OCI-LY3 (cell line): ENCODE measurements around the gene BMPR2.
"Not testable (repeated sequence)": the region's sequence is repeated elsewhere in the genome, so short reads cannot be mapped to it uniquely, and the experiment has no call there.

Source experiments
- H2AFZ ChIP-seq: fragments of 200-600, 300-600 bp; shearing (Covaris generic); 2 replicates; pipeline ENCODE4 v1.6.0; 2014; ENCODE audit warnings: antibody characterized with exemption, low read depth, low read length
- H3K27ac ChIP-seq: fragments of 200-600, 300-600 bp; sonication (generic); 2 replicates; pipeline ENCODE4 v1.5.1; 2014; ENCODE audit warnings: mild to moderate bottlenecking, low read length, moderate library complexity, mixed read lengths
- H3K27me3 ChIP-seq: fragments of 200-600, 300-600 bp; sonication (generic); 2 replicates; pipeline ENCODE4 v1.6.1; 2014; ENCODE audit warnings: low read depth, low read length, mixed read lengths
- H3K36me3 ChIP-seq: fragments of 200-600, 300-600 bp; sonication (generic); replicated peaks from 2 replicates; pipeline ENCODE3; 2014; ENCODE audit warnings: low read depth, low read length, mixed read lengths
- H3K4me1 ChIP-seq: fragments of 300-600, 200-600 bp; sonication (generic); 2 replicates; pipeline ENCODE4 v1.6.1; 2014; ENCODE audit warnings: low read length, mixed read lengths
- H3K4me2 ChIP-seq: fragments of 200-600, 300-600 bp; sonication (generic); 2 replicates; pipeline ENCODE4 v1.6.1; 2014; ENCODE audit warnings: low read length, mixed read lengths
- H3K4me3 ChIP-seq: fragments of 300-600, 200-600 bp; sonication (generic); 2 replicates; pipeline ENCODE4 v1.5.1; 2014; ENCODE audit warnings: antibody characterized with exemption, mild to moderate bottlenecking, low read length, moderate library complexity
- H3K79me2 ChIP-seq: fragments of 300-600, 200-600 bp; shearing (Covaris generic); 2 replicates; pipeline ENCODE4 v1.6.1; 2014; ENCODE audit warnings: mild to moderate bottlenecking, low read length, mixed read lengths
- H3K9ac ChIP-seq: fragments of 300-600, 200-600 bp; shearing (Covaris generic); 2 replicates; pipeline ENCODE4 v1.6.0; 2014; ENCODE audit warnings: mild to moderate bottlenecking, low read length, moderate library complexity
- H3K9me3 ChIP-seq: fragments of 200-600, 300-600 bp; shearing (Covaris generic); 2 replicates; pipeline ENCODE4 v1.6.1; 2014; ENCODE audit warnings: low read length, mixed read lengths; ENCODE audit not compliant: insufficient read depth
- H4K20me1 ChIP-seq: fragments of 200-600, 300-600 bp; sonication (generic); 2 replicates; pipeline ENCODE4 v1.6.1; 2016; ENCODE audit warnings: low read length, mixed read lengths; ENCODE audit not compliant: insufficient read depth
- CTCF ChIP-seq: fragments of 200-600, 300-600 bp; sonication (generic); IDR thresholded peaks from 2 replicates; pipeline ENCODE4 v1.5.1; 2014; ENCODE audit warnings: antibody characterized with exemption, low read length, low read depth
- EZH2phosphoT487 ChIP-seq: fragments of 200-600 bp; shearing (Covaris generic); IDR thresholded peaks from 2 replicates; pipeline ENCODE4 v1.6.1; 2018; ENCODE audit warnings: antibody characterized with exemption, mixed run types, low read depth

Gene BMPR2

GRCh38 chr2:202353430-202353829, 22.7 kb upstream of the BMPR2 start:
- Histone ChIP-seq H4K20me1 (no peaks in the 10 kb centered on the region), H2AFZ (no peak overlapping the region), H3K4me3 (no peak overlapping the region), H3K27me3 (no peaks in the 10 kb centered on the region), H3K9me3 (no peaks in the 10 kb centered on the region), H3K4me2 (no peak overlapping the region), H3K4me1 (no peaks in the 10 kb centered on the region), H3K27ac (no peak overlapping the region), H3K79me2 (no peaks in the 10 kb centered on the region), H3K36me3 (no peaks in the 10 kb centered on the region), H3K9ac (no peak overlapping the region)
- TF ChIP-seq CTCF (no peak), EZH2phosphoT487 (no peak)

DNA sequence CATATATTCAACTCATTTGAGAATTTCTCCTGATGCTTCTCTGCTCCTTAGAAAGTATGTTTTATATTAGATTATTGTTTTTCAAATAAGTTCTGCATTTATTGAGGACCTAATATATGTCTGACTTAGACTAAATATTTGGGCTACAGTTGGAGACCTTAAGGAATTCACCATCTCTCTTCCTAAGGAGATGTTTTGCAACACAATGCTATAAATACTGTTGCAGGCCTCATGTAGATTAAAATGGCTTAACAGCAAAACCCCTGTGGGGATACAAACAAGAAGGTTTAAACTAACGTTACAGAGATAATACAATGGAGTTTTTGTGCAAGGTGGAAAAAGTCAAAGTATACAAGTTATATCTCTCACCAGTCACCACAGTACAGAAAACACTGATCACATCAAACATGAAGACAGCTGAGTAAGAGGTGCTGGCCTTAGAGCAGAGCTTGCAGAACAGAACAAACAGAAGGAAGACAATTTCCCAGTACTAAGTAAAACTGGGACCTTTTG, 20.1 kb upstream of the BMPR2 start:
- Histone ChIP-seq H3K36me3 (no peaks in the 10 kb centered on the region), H3K9me3 (no peaks in the 10 kb centered on the region), H3K4me2 (no peak overlapping the region), H3K79me2 (no peaks in the 10 kb centered on the region), H3K9ac (no peak overlapping the region), H3K4me1 (no peaks in the 10 kb centered on the region), H3K4me3 (no peak overlapping the region), H2AFZ (no peak overlapping the region), H3K27me3 (no peaks in the 10 kb centered on the region), H3K27ac (no peak overlapping the region), H4K20me1 (no peaks in the 10 kb centered on the region)
- no peak for TF ChIP-seq CTCF
- no peak for TF ChIP-seq EZH2phosphoT487

GRCh38 chr2:202358924-202359323, 17.2 kb upstream of the BMPR2 start:
- H3K36me3 ChIP-seq, H3K27me3 ChIP-seq, H3K4me2 ChIP-seq, H3K9ac ChIP-seq, H3K9me3 ChIP-seq, H4K20me1 ChIP-seq, H3K4me1 ChIP-seq, H2AFZ ChIP-seq, H3K27ac ChIP-seq, H3K4me3 ChIP-seq, H3K79me2 ChIP-seq: not testable (repeated sequence)

DNA sequence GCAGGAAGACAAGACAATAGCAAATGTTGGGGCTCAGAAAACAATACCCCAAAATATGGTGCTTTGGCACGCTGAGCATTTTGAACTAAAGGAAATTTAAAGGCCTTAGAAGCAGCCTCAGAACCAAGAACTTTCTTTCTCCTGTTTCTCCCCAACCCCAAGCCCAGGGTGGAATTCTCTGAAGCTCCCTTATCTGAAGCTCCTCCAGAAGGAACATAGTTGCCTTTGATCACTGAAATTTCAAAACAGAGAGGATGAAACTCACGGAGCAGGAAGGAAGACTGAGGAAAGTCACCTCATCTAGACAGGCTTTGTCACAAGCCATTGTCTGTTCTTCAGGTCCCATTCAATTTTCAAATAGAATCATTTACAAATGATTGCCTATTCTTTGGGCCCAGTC, 15.5 kb upstream of the BMPR2 start:
- H3K27ac ChIP-seq: no peak overlapping the region

More for the DNA sequence above, 15.5 kb upstream of the BMPR2 start:
- TF ChIP-seq CTCF: no peak
- TF ChIP-seq EZH2phosphoT487: no peak
- Histone ChIP-seq H2AFZ (no peak overlapping the region), H3K9me3 (no peaks in the 10 kb centered on the region), H3K79me2 (no peaks in the 10 kb centered on the region), H3K36me3 (no peaks in the 10 kb centered on the region), H3K9ac (no peak overlapping the region), H3K4me1 (no peaks in the 10 kb centered on the region), H3K4me3 (no peak overlapping the region), H3K27me3 (no peaks in the 10 kb centered on the region), H4K20me1 (no peaks in the 10 kb centered on the region), H3K4me2 (no peak overlapping the region)
